ENCODE measurements around the gene NUP214.

The NUP214 gene

DNA sequence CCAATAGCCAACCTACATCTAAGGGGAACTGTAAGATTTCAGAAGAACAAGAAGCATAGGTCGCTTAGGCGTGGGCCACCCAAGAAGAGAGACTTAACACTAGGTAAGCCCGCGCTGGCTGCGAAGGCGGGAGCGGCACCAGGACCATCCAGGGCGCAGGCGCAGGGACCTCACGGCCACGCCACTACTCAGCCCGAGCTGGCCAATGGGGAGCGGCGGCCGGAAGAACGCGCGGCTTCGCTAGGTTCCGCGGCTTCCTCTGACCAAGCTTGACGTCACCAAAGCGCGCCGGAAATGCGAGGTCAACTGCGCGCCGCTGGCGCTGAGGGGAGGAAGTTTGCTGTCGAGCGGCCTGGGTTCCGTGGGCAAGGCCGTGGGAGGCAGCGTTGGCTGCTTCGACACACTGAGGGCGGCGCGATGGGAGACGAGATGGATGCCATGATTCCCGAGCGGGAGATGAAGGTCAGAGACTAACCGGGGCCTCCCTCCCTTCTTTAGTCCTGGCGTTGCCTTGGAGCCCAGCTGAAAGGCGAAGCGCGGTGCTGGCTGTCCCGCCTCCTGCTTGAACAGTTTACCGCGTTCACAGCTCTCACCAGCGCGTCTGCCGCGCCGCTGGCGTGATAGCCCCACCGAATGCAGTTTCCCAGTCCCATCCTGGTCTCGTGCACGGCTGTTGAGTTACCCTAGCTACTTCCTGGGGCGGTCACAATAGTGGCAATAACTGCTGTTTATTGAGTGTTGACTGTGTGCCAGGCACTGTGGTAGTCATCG, at the start of gene NUP214:
NUP214 (plus strand) TSS at position 299 of the 771 bp plus-strand sequence; CDS start at position 418, 119 bp downstream.
- TF ChIP-seq, protein P1, sequence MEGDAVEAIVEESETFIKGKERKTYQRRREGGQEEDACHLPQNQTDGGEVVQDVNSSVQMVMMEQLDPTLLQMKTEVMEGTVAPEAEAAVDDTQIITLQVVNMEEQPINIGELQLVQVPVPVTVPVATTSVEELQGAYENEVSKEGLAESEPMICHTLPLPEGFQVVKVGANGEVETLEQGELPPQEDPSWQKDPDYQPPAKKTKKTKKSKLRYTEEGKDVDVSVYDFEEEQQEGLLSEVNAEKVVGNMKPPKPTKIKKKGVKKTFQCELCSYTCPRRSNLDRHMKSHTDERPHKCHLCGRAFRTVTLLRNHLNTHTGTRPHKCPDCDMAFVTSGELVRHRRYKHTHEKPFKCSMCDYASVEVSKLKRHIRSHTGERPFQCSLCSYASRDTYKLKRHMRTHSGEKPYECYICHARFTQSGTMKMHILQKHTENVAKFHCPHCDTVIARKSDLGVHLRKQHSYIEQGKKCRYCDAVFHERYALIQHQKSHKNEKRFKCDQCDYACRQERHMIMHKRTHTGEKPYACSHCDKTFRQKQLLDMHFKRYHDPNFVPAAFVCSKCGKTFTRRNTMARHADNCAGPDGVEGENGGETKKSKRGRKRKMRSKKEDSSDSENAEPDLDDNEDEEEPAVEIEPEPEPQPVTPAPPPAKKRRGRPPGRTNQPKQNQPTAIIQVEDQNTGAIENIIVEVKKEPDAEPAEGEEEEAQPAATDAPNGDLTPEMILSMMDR (IDR thresholded peaks at IDR 0.05; ENCODE audit: control extremely low read depth, extremely low read depth, low read depth, missing control alignments) = no peak
- ChIA-PET POLR2A (interaction anchor here (1.2 kb wide), 1 partner anchor 247 kb away, joined by 3 read pairs; no protein-coding TSS in a partner anchor), CTCF (interaction anchor here (1.1 to 1.2 kb wide), 2 partner anchors 211 to 1111 kb away, joined by 3 to 5 read pairs; no protein-coding TSS in a partner anchor)

DNA sequence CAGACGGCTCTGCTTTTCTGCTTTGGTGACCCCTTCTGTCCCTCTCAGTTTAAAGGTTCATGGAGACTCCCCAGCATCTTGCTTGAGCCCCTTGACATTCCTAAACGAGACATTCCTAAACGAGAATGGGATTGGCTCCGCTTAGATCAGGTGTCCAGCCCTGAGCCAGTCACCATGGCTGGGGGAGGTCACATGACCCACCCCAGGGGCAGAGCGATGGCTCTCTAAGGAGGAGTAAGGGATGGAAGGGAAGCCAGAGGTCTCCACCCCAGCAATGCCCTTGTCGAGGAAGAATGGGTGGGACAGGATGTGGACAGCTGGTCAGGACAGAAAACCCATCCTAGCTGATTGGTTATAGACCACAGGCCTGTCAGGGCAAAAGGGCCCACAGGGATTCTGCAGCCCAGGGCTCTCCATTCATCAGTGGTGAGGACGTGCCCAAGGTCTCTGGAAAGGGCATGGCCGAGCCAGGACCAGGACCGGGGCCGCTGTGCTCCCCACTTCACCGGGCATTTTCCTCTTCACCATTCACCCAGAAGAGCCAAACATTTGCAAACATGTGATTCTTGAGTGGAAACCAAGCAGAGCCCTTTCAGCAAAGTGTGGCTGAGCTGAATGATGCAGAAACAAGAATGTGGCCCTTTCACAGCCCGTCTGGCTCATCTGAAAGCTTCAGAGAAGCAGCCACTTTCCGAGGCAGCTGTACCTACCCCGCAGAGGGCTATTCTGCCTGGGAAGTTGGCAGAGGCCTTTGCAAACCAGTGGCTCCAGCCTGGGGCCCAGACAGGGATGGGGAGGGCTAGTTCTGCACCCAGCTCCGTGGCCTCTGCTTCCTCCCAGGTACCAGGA, 48.8 kb upstream of the NUP214 start:
- CTCF ChIA-PET = interaction anchor here (0.7 to 1.0 kb wide), 2 partner anchors 13 to 30 kb away, joined by 3 read pairs; no protein-coding TSS in a partner anchor
- TF ChIP-seq, protein P1 (IDR thresholded peaks at IDR 0.05; ENCODE audit: control extremely low read depth, extremely low read depth, low read depth, missing control alignments) = no peak
- POLR2A ChIA-PET = no interaction called here

More for the DNA sequence above, at the start of gene NUP214:
- DNase-seq (ENCODE audit: extremely low spot score) = peak; percentile 100

DNA sequence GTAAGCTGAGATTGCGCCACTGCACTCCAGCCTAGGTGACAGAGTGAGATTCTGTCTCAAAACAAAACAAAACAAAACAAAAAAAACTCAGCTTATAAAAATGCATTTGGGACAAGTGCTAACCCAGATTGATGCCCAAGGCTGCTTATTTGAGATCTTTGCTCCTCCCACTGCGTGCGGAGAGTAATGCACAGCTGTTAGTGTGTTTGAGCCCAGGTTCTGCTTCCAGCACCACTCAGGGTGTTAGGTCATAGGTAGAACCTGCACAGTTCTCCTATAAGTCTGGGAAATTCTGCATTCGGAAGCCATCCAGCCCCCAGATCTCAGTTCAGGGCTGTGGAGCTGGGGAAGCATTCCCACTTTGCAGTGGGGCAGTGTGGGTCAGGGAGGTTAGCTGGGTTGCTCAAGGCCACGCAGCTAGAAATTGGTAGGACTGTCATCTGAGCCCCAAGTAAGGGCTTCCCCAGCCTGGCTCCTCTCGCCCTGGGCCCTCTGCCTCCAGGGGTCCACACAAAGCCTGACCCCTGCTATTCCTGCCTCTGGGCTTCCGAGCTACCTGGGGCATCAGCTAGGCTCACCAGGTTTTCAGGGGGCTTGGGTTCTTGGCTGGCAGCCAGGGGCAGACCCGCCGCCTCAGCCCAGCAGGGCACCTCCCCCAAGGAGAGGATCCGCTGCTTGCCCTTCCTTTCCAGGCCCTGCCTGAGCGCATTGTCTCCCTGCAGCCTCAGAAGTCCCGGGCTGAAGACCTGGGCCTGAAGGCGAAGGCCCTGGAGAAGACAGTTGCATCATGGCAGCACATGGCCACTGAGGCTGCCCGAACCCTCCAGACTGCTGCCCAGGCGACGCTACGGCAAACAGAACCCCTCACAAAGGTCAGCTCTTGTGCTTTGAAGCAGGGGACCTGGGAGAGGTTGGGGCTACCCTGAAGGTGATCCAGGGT, 46.7 kb upstream of the NUP214 start:
- ChIA-PET CTCF (interaction anchor here (0.8 to 2.3 kb wide), 4 partner anchors 9 to 32 kb away, joined by 3 to 9 read pairs (median 4); no protein-coding TSS in a partner anchor), POLR2A (no interaction called here)
- DNase-seq (ENCODE audit: extremely low spot score) = no peak
- TF ChIP-seq, protein P1 (IDR thresholded peaks at IDR 0.05; ENCODE audit: control extremely low read depth, extremely low read depth, low read depth, missing control alignments) = no peak

More for the DNA sequence above, 48.8 kb upstream of the NUP214 start:
- no peak for DNase-seq (ENCODE audit: extremely low spot score)

DNA sequence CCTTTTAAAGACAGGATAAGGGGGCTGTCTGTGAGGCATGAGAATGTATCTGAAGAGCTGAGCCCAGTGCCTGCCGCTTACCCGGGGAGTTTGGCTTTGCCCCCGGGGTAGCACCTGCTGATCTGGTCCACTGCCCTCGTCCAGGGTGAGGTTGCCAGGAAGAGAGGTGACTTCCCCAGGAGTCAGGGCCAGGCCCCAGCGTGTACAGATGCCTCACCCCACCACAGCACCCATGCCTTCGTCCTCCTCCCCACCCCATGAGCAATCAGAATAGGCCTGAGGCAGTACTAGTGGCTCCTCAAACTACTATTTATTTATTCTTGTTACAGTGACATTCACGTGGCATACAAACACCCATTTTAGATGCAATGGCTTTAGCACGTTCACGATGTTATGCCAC, 44.8 kb upstream of the NUP214 start:
- CTCF ChIA-PET = no interaction called here
- POLR2A ChIA-PET = interaction anchor here (0.6 kb wide), 1 partner anchor 922 kb away, joined by 6 read pairs; no protein-coding TSS in a partner anchor
- no peak for DNase-seq (ENCODE audit: extremely low spot score)
- TF ChIP-seq, protein P1 (IDR thresholded peaks at IDR 0.05; ENCODE audit: control extremely low read depth, extremely low read depth, low read depth, missing control alignments) = no peak

DNA sequence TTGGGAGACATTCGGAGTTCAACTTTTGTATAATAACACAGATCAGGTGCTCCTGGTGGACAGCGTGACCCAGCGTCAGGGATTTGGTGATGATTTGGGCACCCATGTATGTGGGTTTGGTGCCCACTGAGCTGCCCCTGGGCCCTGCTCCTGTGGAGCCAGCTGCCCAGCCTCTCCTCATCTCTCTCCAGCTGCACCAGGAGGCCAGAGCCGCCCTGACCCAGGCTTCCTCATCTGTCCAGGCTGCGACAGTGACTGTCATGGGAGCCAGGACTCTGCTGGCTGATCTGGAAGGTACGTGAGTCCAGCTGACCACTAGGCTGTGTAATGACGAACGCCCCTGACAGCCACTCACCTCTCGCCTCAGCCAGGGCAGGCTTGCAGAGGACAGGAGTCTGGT, 43.5 kb upstream of the NUP214 start:
- POLR2A ChIA-PET = no interaction called here
- CTCF ChIA-PET = no interaction called here
- TF ChIP-seq, protein P1 (IDR thresholded peaks at IDR 0.05; ENCODE audit: control extremely low read depth, extremely low read depth, low read depth, missing control alignments) = no peak
- DNase-seq (ENCODE audit: extremely low spot score) = no peak

All from GM10248 (cell line).